GM18507 (cell line): ENCODE measurements around the gene FYB1.
"Not testable (repeated sequence)": the region's sequence is repeated elsewhere in the genome, so short reads cannot be mapped to it uniquely, and the experiment has no call there.

Source experiments
- DNase-seq: peaks from one replicate; pipeline ENCODE4 v3.0.0; 2011; ENCODE audit warnings: low read depth; ENCODE audit not compliant: insufficient read length; ENCODE audit errors: extremely low spot score
- FAIRE-seq: peaks from 2 replicates; lab custom pipeline; 2011; peaks lifted over from hg19 to GRCh38; lab: Jason Lieb, UNC

Gene FYB1

GRCh38 chr5:39219437-39219836, at the start of gene FYB1:
Gene FYB1 (minus strand): TSS chr5:39219563. CDS start chr5:39202960, 16,603 bp downstream.
- DNase-seq = no peak
- no peak for FAIRE-seq

GRCh38 chr5:39267186-39267585, 47.8 kb upstream of the FYB1 start:
- FAIRE-seq (no peak), DNase-seq (no peak)

GRCh38 chr5:39266442-39266841, 47.1 kb upstream of the FYB1 start:
- DNase-seq (no peak), FAIRE-seq (no peak)

- FAIRE-seq = no peak
Measured at GRCh38 chr5:39264528-39264927, 45.2 kb upstream of the FYB1 start.

GRCh38 chr5:39262981-39263380, 43.6 kb upstream of the FYB1 start:
- DNase-seq (no peak), FAIRE-seq (no peak)

More at GRCh38 chr5:39264528-39264927, 45.2 kb upstream of the FYB1 start:
- DNase-seq = no peak

- DNase-seq = no peak
- FAIRE-seq = no peak
Measured at GRCh38 chr5:39260095-39260494, 40.7 kb upstream of the FYB1 start.

- no peak for DNase-seq
- FAIRE-seq = no peak
Measured at GRCh38 chr5:39257554-39257953, 38.2 kb upstream of the FYB1 start.

- FAIRE-seq = no peak
- no peak for DNase-seq
Measured at GRCh38 chr5:39256477-39257235, 37.3 kb upstream of the FYB1 start.

GRCh38 chr5:39255406-39255805, 36.0 kb upstream of the FYB1 start:
- DNase-seq (no peak), FAIRE-seq (no peak)

GRCh38 chr5:39254671-39255070, 35.3 kb upstream of the FYB1 start:
- FAIRE-seq = no peak
- DNase-seq = no peak

- FAIRE-seq = no peak
- no peak for DNase-seq
Measured at GRCh38 chr5:39253196-39253595, 33.8 kb upstream of the FYB1 start.

GRCh38 chr5:39249564-39250274, 30.4 kb upstream of the FYB1 start:
- FAIRE-seq (no peak), DNase-seq (no peak)

GRCh38 chr5:39249069-39249468, 29.7 kb upstream of the FYB1 start:
- DNase-seq (no peak), FAIRE-seq (no peak)

- no peak for FAIRE-seq
Measured at GRCh38 chr5:39240750-39241149, 21.4 kb upstream of the FYB1 start.

GRCh38 chr5:39238366-39239105, 19.2 kb upstream of the FYB1 start:
- FAIRE-seq = no peak
- DNase-seq = no peak

More at GRCh38 chr5:39240750-39241149, 21.4 kb upstream of the FYB1 start:
- no peak for DNase-seq

- DNase-seq = no peak
- FAIRE-seq = no peak
Measured at GRCh38 chr5:39236718-39237117, 17.4 kb upstream of the FYB1 start.

- no peak for DNase-seq
- no peak for FAIRE-seq
Measured at GRCh38 chr5:39235648-39236047, 16.3 kb upstream of the FYB1 start.

GRCh38 chr5:39234494-39234893, 15.1 kb upstream of the FYB1 start:
- not testable (repeated sequence) for FAIRE-seq, DNase-seq

- no peak for FAIRE-seq
- no peak for DNase-seq
Measured at GRCh38 chr5:39233783-39234182, 14.4 kb upstream of the FYB1 start.
